Lower leg skin (tissue), 3 donors: Measurements from ENCODE around the gene MAML1.

Experiments used
- POLR2A ChIP-seq, 2 donors: fragments of 450-650 bp; IDR thresholded peaks; one replicate each; pipeline ENCODE4 v1.6.1; 2016 to 2017; ENCODE audit warnings: antibody characterized with exemption in 2 of 2, mild to moderate bottlenecking in 1 of 2, moderate library complexity in 1 of 2
- TF ChIP-seq, protein P1 (sequence below), 3 donors: fragments of 450-650 bp; IDR thresholded peaks; one replicate each; pipeline ENCODE4 v1.5.1; 2016; ENCODE audit warnings: antibody characterized with exemption in 3 of 3, mild to moderate bottlenecking in 3 of 3, moderate library complexity in 2 of 3

DNA sequence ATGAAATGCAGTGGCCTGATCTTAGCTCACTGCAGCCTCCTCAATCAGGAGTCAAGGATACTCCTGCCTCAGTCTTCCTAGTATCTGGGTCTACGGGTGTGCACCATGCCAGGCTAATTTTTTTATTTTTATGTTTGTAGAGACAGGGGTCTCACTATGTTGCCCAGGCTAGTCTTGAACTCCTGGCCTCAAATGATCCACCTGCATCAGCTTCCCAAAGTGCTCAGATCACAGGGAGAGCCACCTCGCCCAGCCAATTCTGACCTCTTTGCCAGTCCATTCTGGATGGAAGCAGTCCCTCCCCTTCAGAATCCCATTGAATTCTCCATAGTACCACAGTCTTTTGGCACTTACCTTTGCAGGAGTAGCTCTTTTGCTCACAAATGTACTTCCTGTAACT is 35.5 kb upstream of the MAML1 start:
- TF ChIP-seq POLR2A (IDR thresholded peaks at IDR 0.05) = no peak
- TF ChIP-seq, protein P1, sequence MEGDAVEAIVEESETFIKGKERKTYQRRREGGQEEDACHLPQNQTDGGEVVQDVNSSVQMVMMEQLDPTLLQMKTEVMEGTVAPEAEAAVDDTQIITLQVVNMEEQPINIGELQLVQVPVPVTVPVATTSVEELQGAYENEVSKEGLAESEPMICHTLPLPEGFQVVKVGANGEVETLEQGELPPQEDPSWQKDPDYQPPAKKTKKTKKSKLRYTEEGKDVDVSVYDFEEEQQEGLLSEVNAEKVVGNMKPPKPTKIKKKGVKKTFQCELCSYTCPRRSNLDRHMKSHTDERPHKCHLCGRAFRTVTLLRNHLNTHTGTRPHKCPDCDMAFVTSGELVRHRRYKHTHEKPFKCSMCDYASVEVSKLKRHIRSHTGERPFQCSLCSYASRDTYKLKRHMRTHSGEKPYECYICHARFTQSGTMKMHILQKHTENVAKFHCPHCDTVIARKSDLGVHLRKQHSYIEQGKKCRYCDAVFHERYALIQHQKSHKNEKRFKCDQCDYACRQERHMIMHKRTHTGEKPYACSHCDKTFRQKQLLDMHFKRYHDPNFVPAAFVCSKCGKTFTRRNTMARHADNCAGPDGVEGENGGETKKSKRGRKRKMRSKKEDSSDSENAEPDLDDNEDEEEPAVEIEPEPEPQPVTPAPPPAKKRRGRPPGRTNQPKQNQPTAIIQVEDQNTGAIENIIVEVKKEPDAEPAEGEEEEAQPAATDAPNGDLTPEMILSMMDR (IDR thresholded peaks at IDR 0.05) = no peak
